Hematopoietic multipotent progenitor cell treated with erythropoietin and hydrocortisone succinate and interleukin-3 and kit ligand, for 17 days (in vitro differentiated cells): ENCODE measurements around the gene SCGB1A1.

Source experiments
- DNase-seq: peaks from one replicate; pipeline ENCODE4 v3.0.0-alpha.2; 2015; ENCODE audit warnings: low spot score

Gene SCGB1A1

GRCh38 chr11:62398011-62398994 is 20.5 kb upstream of the SCGB1A1 start:
- DNase-seq = no peak

GRCh38 chr11:62399172-62399877 is 19.5 kb upstream of the SCGB1A1 start:
- no peak for DNase-seq

- DNase-seq = no peak
Observed at GRCh38 chr11:62399878-62400266, 19.0 kb upstream of the SCGB1A1 start.

GRCh38 chr11:62400281-62400680 is 18.6 kb upstream of the SCGB1A1 start:
- DNase-seq = no peak

GRCh38 chr11:62400760-62401159 is 18.1 kb upstream of the SCGB1A1 start:
- DNase-seq = peak; percentile 20

- DNase-seq = no peak
Observed at GRCh38 chr11:62401356-62401755, 17.5 kb upstream of the SCGB1A1 start.

- no peak for DNase-seq
Observed at GRCh38 chr11:62401811-62402210, 17.0 kb upstream of the SCGB1A1 start.

GRCh38 chr11:62402226-62402959 is 16.4 kb upstream of the SCGB1A1 start:
- no peak for DNase-seq

- no peak for DNase-seq
Observed at GRCh38 chr11:62402960-62403730, 15.7 kb upstream of the SCGB1A1 start.

GRCh38 chr11:62404435-62404834 is 14.4 kb upstream of the SCGB1A1 start:
- DNase-seq = no peak

GRCh38 chr11:62404901-62405300 is 13.9 kb upstream of the SCGB1A1 start:
- no peak for DNase-seq

- no peak for DNase-seq
Observed at GRCh38 chr11:62406034-62406433, 12.8 kb upstream of the SCGB1A1 start.

- no peak for DNase-seq
Observed at GRCh38 chr11:62409831-62410230, 9.0 kb upstream of the SCGB1A1 start.

- DNase-seq = no peak
Observed at GRCh38 chr11:62410972-62411371, 7.9 kb upstream of the SCGB1A1 start.

GRCh38 chr11:62411524-62411923 is 7.3 kb upstream of the SCGB1A1 start:
- DNase-seq = no peak

GRCh38 chr11:62413060-62413696 is 5.7 kb upstream of the SCGB1A1 start:
- DNase-seq = no peak

- no peak for DNase-seq
Observed at GRCh38 chr11:62416596-62416995, 2.2 kb upstream of the SCGB1A1 start.

GRCh38 chr11:62418136-62418535 is 697 bp upstream of the SCGB1A1 start:
- no peak for DNase-seq

- DNase-seq = no peak
Observed at GRCh38 chr11:62419314-62419929, 589 bp downstream of the SCGB1A1 start.

- DNase-seq = no peak
Observed at GRCh38 chr11:62419943-62420342, 1.1 kb downstream of the SCGB1A1 start.

GRCh38 chr11:62420882-62421281 is 2.0 kb downstream of the SCGB1A1 start:
- DNase-seq = no peak
